Measurements from ENCODE around the gene MOSMO. TPM values are rescaled to one million over a fixed set of nuclear protein-coding genes. Genes with fewer than 3 reads are reported as not detected.

Gene MOSMO
- total and polyA plus RNA-seq, 9 of the 15 experiments (the other 6 are each of a cell fraction or from before 2014, with no cell fraction given), result 1.9 to 13.3 (median 7.7) TPM

DNA sequence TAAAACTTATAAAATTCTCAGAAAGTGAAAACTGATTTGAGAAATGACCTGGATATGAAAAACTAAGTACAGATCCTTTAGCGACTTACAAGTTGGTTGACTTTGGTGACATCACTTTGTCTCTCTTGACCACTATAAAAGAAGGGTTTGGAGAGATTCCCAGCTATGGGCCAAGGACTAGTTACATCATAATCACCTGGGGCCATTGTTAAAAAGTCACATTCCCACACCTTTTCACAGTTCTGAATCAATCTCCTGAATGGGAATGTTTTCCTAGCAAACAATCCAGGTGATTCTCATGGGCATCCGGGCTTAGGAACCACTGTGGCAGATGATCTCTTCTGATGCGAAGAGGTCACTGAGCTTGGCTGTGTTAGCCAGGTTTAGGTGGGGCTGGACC lies 83.8 kb downstream of the MOSMO start:
- POLR2A ChIA-PET, result interaction anchor here (1.2 to 1.6 kb wide), 2 partner anchors 13 to 14 kb away, joined by 3 read pairs; no protein-coding TSS in a partner anchor
- H3K4me3 ChIP-seq, result no peak overlapping the region
- H3K9me1 ChIP-seq (ENCODE audit: control insufficient read depth, insufficient read depth, low read length), result no peaks in the 10 kb centered on the region
- H3K9me3 ChIP-seq (replicated peaks; ENCODE audit: control insufficient read depth, insufficient read depth, low read depth, low read length), result no peaks in the 10 kb centered on the region
- no peaks in the 10 kb centered on the region for H4K20me1 ChIP-seq (replicated peaks; ENCODE audit: control insufficient read depth, insufficient read depth, low read length)
- intact Hi-C loops (cut with micrococcal nuclease), result no loop called here
- H3K36me3 ChIP-seq (ENCODE audit: control insufficient read depth, insufficient read depth, low read length), result no peaks in the 10 kb centered on the region
- BruUV-seq (replicated peaks), result no TSS peak
- H3K27me3 ChIP-seq (ENCODE audit: control insufficient read depth in 2 of 2, insufficient read depth in 2 of 2, low read length in 2 of 2), result peaks cover 5 to 8% of the 10 kb centered on the region in 2 experiments; a peak in 4 of 5 replicates
- H3K79me2 ChIP-seq (ENCODE audit: control insufficient read depth, insufficient read depth, low read length), result no peaks in the 10 kb centered on the region
- H3K27ac ChIP-seq (ENCODE audit: extremely low read depth, low read depth, low read length), result no peak overlapping the region
- DNase-seq (ENCODE audit: extremely low read depth in 1 of 4, low spot score in 3 of 4) (no peak), FAIRE-seq (no peak), ATAC-seq (no peak)
- CTCF ChIA-PET (ENCODE audit: low intra/inter-chr PET ratio), result no interaction called here
- H3K4me2 ChIP-seq (ENCODE audit: insufficient read depth, low read length), result no peak overlapping the region
- in situ Hi-C loops (cut with MboI), result no loop called here
- no peaks in the 10 kb centered on the region; a peak in 2 of 5 replicates for H3K4me1 ChIP-seq (replicated peaks in 1 of 2; ENCODE audit: control insufficient read depth in 2 of 2, insufficient read depth in 2 of 2, low read length in 2 of 2)
- no peak overlapping the region for H2AFZ ChIP-seq (ENCODE audit: low read depth, low read length)
- 12% methylated on average over 3 of the region's 3 CpGs for WGBS (ENCODE audit: insufficient coverage, low coverage, missing lambda C conversion rate)
- no peak overlapping the region for H3K9ac ChIP-seq (ENCODE audit: insufficient read depth in 1 of 2, low read depth in 2 of 2, low read length in 2 of 2)
- TF ChIP-seq POU5F1 (IDR thresholded peaks at IDR 0.05; ENCODE audit: borderline replicate concordance, low read depth, low read length, partially characterized antibody), result no peak
- TF ChIP-seq, protein P1, sequence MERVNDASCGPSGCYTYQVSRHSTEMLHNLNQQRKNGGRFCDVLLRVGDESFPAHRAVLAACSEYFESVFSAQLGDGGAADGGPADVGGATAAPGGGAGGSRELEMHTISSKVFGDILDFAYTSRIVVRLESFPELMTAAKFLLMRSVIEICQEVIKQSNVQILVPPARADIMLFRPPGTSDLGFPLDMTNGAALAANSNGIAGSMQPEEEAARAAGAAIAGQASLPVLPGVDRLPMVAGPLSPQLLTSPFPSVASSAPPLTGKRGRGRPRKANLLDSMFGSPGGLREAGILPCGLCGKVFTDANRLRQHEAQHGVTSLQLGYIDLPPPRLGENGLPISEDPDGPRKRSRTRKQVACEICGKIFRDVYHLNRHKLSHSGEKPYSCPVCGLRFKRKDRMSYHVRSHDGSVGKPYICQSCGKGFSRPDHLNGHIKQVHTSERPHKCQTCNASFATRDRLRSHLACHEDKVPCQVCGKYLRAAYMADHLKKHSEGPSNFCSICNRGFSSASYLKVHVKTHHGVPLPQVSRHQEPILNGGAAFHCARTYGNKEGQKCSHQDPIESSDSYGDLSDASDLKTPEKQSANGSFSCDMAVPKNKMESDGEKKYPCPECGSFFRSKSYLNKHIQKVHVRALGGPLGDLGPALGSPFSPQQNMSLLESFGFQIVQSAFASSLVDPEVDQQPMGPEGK (CRISPR knock-in tag; IDR thresholded peaks at IDR 0.05; ENCODE audit: borderline replicate concordance), result no peak
- no peak for TF ChIP-seq TCF7L2 (IDR thresholded peaks at IDR 0.05; ENCODE audit: low read depth, low read length)
